CD4-positive, CD25-positive, alpha-beta regulatory T cell (primary cell): ENCODE measurements around the gene B3GALT4. TPM values are rescaled to one million over a fixed set of nuclear protein-coding genes. Genes with fewer than 3 reads are reported as not detected.
A peak's percentile ranks its signal among the peaks of the same experiment; 100 is the strongest.
"Not testable (repeated sequence)": the region's sequence is repeated elsewhere in the genome, so short reads cannot be mapped to it uniquely, and the experiment has no call there.

ENCODE experiments used
- ATAC-seq, 2 donors: fragments of 150-1000 bp; cut with Tn5 transposase; one replicate each; pipeline ENCODE4 v1.10.0; 2021; ENCODE audit warnings: low read depth in 2 of 2, moderate number of reproducible peaks in 2 of 2, moderate library complexity in 1 of 2
- DNase-seq, 3 donors: peaks; one replicate each; pipeline versions ENCODE4 v3.0.0 to v3.0.0-alpha.2; 2012 to 2022; ENCODE audit warnings: mixed read lengths in 1 of 3
- H3K27ac ChIP-seq: one replicate; pipeline ENCODE4 v1.7.0; 2013; ENCODE audit warnings: mild to moderate bottlenecking, low read length; ENCODE audit not compliant: insufficient read depth, poor library complexity, severe bottlenecking
- H3K27me3 ChIP-seq: one replicate; pipeline ENCODE4 v1.7.0; 2013; ENCODE audit warnings: low read length; ENCODE audit not compliant: control insufficient read depth, insufficient read depth
- H3K36me3 ChIP-seq: one replicate; pipeline ENCODE4 v1.7.0; 2013; ENCODE audit warnings: mild to moderate bottlenecking, low read length, moderate library complexity; ENCODE audit not compliant: control insufficient read depth, insufficient read depth
- H3K4me1 ChIP-seq: 2 replicates; pipeline ENCODE4 v1.7.0; 2013; ENCODE audit warnings: mild to moderate bottlenecking, low read length; ENCODE audit not compliant: insufficient read depth, control insufficient read depth, poor library complexity, severe bottlenecking
- H3K4me3 ChIP-seq: one replicate; pipeline ENCODE4 v1.7.0; 2013; ENCODE audit warnings: low read depth, mild to moderate bottlenecking, low read length, moderate library complexity
- H3K9me3 ChIP-seq, 2 experiments: 1 replicate in 1 of 2; 2 replicates in 1 of 2; pipeline ENCODE4 v1.7.0; 2013; ENCODE audit warnings: low read length in 2 of 2, mild to moderate bottlenecking in 1 of 2, moderate library complexity in 1 of 2; ENCODE audit not compliant: control insufficient read depth in 2 of 2
- H3K27ac Mint-ChIP-seq, 3 donors: one replicate each; pipeline ENCODE4 v1.8.0; 2020 to 2022; ENCODE audit warnings: mild to moderate bottlenecking in 3 of 3, mixed read lengths in 3 of 3, moderate library complexity in 2 of 3
- H3K27me3 Mint-ChIP-seq: one replicate; pipeline ENCODE4 v1.8.0; 2022; ENCODE audit warnings: mild to moderate bottlenecking, mixed read lengths
- H3K36me3 Mint-ChIP-seq: one replicate; pipeline ENCODE4 v1.8.0; 2020; ENCODE audit warnings: mixed read lengths
- H3K4me1 Mint-ChIP-seq, 4 donors: one replicate each; pipeline ENCODE4 v1.8.0; 2020 to 2022; ENCODE audit warnings: mixed read lengths in 4 of 4, mild to moderate bottlenecking in 1 of 4
- H3K4me3 Mint-ChIP-seq, 4 donors: one replicate each; pipeline ENCODE4 v1.8.0; 2020 to 2022; ENCODE audit warnings: mild to moderate bottlenecking in 4 of 4, mixed read lengths in 4 of 4, moderate library complexity in 3 of 4
- H3K9me3 Mint-ChIP-seq, 7 donors: one replicate each; pipeline ENCODE4 v1.8.0; 2020 to 2022; ENCODE audit warnings: mixed read lengths in 7 of 7, mild to moderate bottlenecking in 3 of 7, moderate library complexity in 2 of 7
- polyA plus RNA-seq, 4 donors: library from polyadenylated mRNA; unstranded; fragments of 300-500 nt; fragmentation: Illumina TruSeq; gene quantifications; one replicate each; pipeline ENCODE4 v1.2.3, GENCODE V29; 2021
- total RNA-seq: library from RNA; stranded (reverse); gene quantifications from one replicate; pipeline ENCODE4 v1.2.3, GENCODE V29; 2022

The B3GALT4 gene
- total and polyA plus RNA-seq, 5 donors from 2014 or later, result 17.5 to 35.9 (median 31.1) TPM

- Histone ChIP-seq H3K4me1 (peaks cover 67% of the 10 kb centered on the region), H3K27me3 (no peaks in the 10 kb centered on the region), H3K36me3 (peaks cover 37% of the 10 kb centered on the region), H3K4me3 (peak overlapping the region; percentile 96), H3K27ac (peak overlapping the region; percentile 90), H3K9me3 (no peaks in the 10 kb centered on the region)
- peaks cover 5 to 77% (median 40%) of the 10 kb centered on the region in 4 donors for H3K4me1 Mint-ChIP-seq
- no peaks in the 10 kb centered on the region for H3K27me3 Mint-ChIP-seq
- peak overlapping the region; percentile 94 to 100 (median 98) for H3K4me3 Mint-ChIP-seq
- peaks cover 29% of the 10 kb centered on the region for H3K36me3 Mint-ChIP-seq
- DNase-seq (no peak), ATAC-seq (no peak)
- no peaks in the 10 kb centered on the region for H3K9me3 Mint-ChIP-seq
- H3K27ac Mint-ChIP-seq, result peak overlapping the region; percentile 44 to 100 (median 99)
Observed at GRCh38 chr6:33273129-33273923, 3.6 kb upstream of the B3GALT4 start.

GRCh38 chr6:33273924-33274902, 2.7 kb upstream of the B3GALT4 start:
- Histone ChIP-seq H3K9me3 (no peaks in the 10 kb centered on the region), H3K4me3 (peak overlapping the region; percentile 96), H3K27ac (peak overlapping the region; percentile 90), H3K36me3 (peaks cover 31% of the 10 kb centered on the region), H3K27me3 (no peaks in the 10 kb centered on the region), H3K4me1 (peaks cover 75% of the 10 kb centered on the region)
- Mint-ChIP-seq H3K9me3 (no peaks in the 10 kb centered on the region), H3K4me3 (peak overlapping the region; percentile 94 to 100 (median 98)), H3K4me1 (peaks cover 5 to 85% (median 42%) of the 10 kb centered on the region in 4 donors), H3K36me3 (peaks cover 21% of the 10 kb centered on the region), H3K27ac (peak overlapping the region; percentile 72 to 99 (median 91)), H3K27me3 (no peaks in the 10 kb centered on the region)
- DNase-seq (no peak), ATAC-seq (no peak)

GRCh38 chr6:33275795-33276580, 935 bp upstream of the B3GALT4 start:
- peaks cover 5 to 84% (median 41%) of the 10 kb centered on the region in 4 donors for H3K4me1 Mint-ChIP-seq
- H3K4me1 ChIP-seq, result peaks cover 81% of the 10 kb centered on the region
- peak overlapping the region; percentile 87 for H3K27ac ChIP-seq
- not testable (repeated sequence) for H3K27me3 Mint-ChIP-seq, H3K9me3 Mint-ChIP-seq, H3K27me3 ChIP-seq, ATAC-seq, DNase-seq, H3K9me3 ChIP-seq
- peak overlapping the region; percentile 79 for H3K4me3 ChIP-seq
- peaks cover 21% of the 10 kb centered on the region for H3K36me3 Mint-ChIP-seq
- peak overlapping the region; percentile 69 to 99 (median 91) for H3K27ac Mint-ChIP-seq
- peak overlapping the region; percentile 56 to 94 (median 89) for H3K4me3 Mint-ChIP-seq
- H3K36me3 ChIP-seq, result peaks cover 39% of the 10 kb centered on the region

- peak overlapping the region; percentile 79 for H3K4me3 ChIP-seq
- no peaks in the 10 kb centered on the region for H3K27me3 Mint-ChIP-seq
- no peaks in the 10 kb centered on the region for H3K9me3 Mint-ChIP-seq
- peaks cover 78% of the 10 kb centered on the region for H3K4me1 ChIP-seq
- H3K36me3 Mint-ChIP-seq, result peaks cover 21% of the 10 kb centered on the region
- H3K27ac Mint-ChIP-seq, result peak overlapping the region; percentile 69 to 99 (median 91)
- DNase-seq (no peak), ATAC-seq (no peak)
- H3K36me3 ChIP-seq, result peaks cover 39% of the 10 kb centered on the region
- no peaks in the 10 kb centered on the region for H3K27me3 ChIP-seq
- peak overlapping the region; percentile 87 for H3K27ac ChIP-seq
- H3K4me3 Mint-ChIP-seq, result peak overlapping the region; percentile 56 to 94 (median 89)
- no peaks in the 10 kb centered on the region for H3K9me3 ChIP-seq
- peaks cover 4 to 81% (median 41%) of the 10 kb centered on the region in 4 donors for H3K4me1 Mint-ChIP-seq
Observed at GRCh38 chr6:33276581-33276863, 401 bp upstream of the B3GALT4 start.

GRCh38 chr6:33277663-33278391, 904 bp downstream of the B3GALT4 start:
- Mint-ChIP-seq H3K27me3 (no peaks in the 10 kb centered on the region), H3K9me3 (no peaks in the 10 kb centered on the region), H3K27ac (peak overlapping the region; percentile 94 to 99 (median 94)), H3K4me1 (peaks cover 0 to 70% (median 32%) of the 10 kb centered on the region in 4 donors), H3K4me3 (peak overlapping the region; percentile 91 to 94 (median 92)), H3K36me3 (peaks cover 14% of the 10 kb centered on the region)
- ATAC-seq (peak; percentile 6 to 15), DNase-seq (peak; percentile 10 to 53 (median 30))
- Histone ChIP-seq H3K27me3 (no peaks in the 10 kb centered on the region), H3K9me3 (no peaks in the 10 kb centered on the region), H3K4me1 (peaks cover 69% of the 10 kb centered on the region), H3K4me3 (peak overlapping the region; percentile 62), H3K27ac (peak overlapping the region; percentile 87), H3K36me3 (peaks cover 47% of the 10 kb centered on the region)

- Histone ChIP-seq H3K9me3 (no peaks in the 10 kb centered on the region), H3K4me1 (peaks cover 63% of the 10 kb centered on the region), H3K27me3 (no peaks in the 10 kb centered on the region), H3K36me3 (peaks cover 50% of the 10 kb centered on the region), H3K4me3 (no peak overlapping the region), H3K27ac (peak overlapping the region; percentile 87)
- no peak for ATAC-seq
- no peaks in the 10 kb centered on the region for H3K27me3 Mint-ChIP-seq
- H3K4me1 Mint-ChIP-seq, result peaks cover 0 to 64% (median 27%) of the 10 kb centered on the region in 4 donors
- DNase-seq, result no peak
- peak overlapping the region; percentile 91 to 94 (median 92) for H3K4me3 Mint-ChIP-seq
- no peaks in the 10 kb centered on the region for H3K9me3 Mint-ChIP-seq
- H3K27ac Mint-ChIP-seq, result peak overlapping the region in 2 of 3 donors; percentile 48 to 99
- H3K36me3 Mint-ChIP-seq, result peaks cover 14% of the 10 kb centered on the region
Observed at GRCh38 chr6:33278392-33278741, 1.4 kb downstream of the B3GALT4 start.
